GM12878 (cell line): ENCODE data around the gene SMARCB1. TPM values are rescaled to one million over a fixed set of nuclear protein-coding genes. Genes with fewer than 3 reads are reported as not detected.

ENCODE experiments used
- ATAC-seq: fragments of 200-7000 bp; cut with Tn5 transposase; 3 replicates; pipeline ENCODE4 v1.9.1; 2020; ENCODE audit warnings: mild to moderate bottlenecking, moderate library complexity
- BruUV-seq: library from RNA; stranded (reverse); fragments of 400-500 nt; replicated peaks from 2 replicates; lab custom pipeline; 2021; lab: Mats Ljungman, UMichigan
- CTCF ChIA-PET: fragments of 300-600 bp; sonication (Branson Sonifier 250); formaldehyde crosslinking; extraction: SDS; loops from one replicate; lab custom pipeline; 2021; ENCODE audit warnings: inconsistent platforms; lab: Yijun Ruan, JAX
- POLR2A ChIA-PET: fragments of 350-600 bp; formaldehyde crosslinking; extraction: SDS; loops from one replicate; lab custom pipeline; 2021; ENCODE audit warnings: inconsistent platforms; lab: Charles Lee
- RAD21 ChIA-PET: fragments of 300-600 bp; sonication (Branson Sonifier 250); formaldehyde crosslinking; loops from one replicate; lab custom pipeline; 2023; ENCODE audit warnings: antibody characterized with exemption; ENCODE audit not compliant: unreplicated experiment; lab: Charles Lee
- SMC1A ChIA-PET: fragments of 300-600 bp; sonication (Branson Sonifier 250); formaldehyde crosslinking; loops from one replicate; lab custom pipeline; 2023; ENCODE audit not compliant: unreplicated experiment, uncharacterized antibody; lab: Charles Lee
- DNase-seq: peaks from one replicate; pipeline ENCODE4 v3.0.0-alpha.2; 2011; ENCODE audit warnings: low read depth, low spot score
- FAIRE-seq: peaks from 3 replicates; lab custom pipeline; 2011; peaks lifted over from hg19 to GRCh38; lab: Jason Lieb, UNC
- H2AFZ ChIP-seq: 2 replicates; pipeline ENCODE4 v1.6.0; 2011; ENCODE audit warnings: low read depth, low read length, control low read depth; ENCODE audit not compliant: control insufficient read depth
- H3K27ac ChIP-seq: 2 replicates; pipeline ENCODE4 v1.5.1; 2011; ENCODE audit warnings: control low read depth; ENCODE audit not compliant: control insufficient read depth, insufficient read depth
- H3K27me3 ChIP-seq, 2 experiments: replicated peaks in 1 of 2; 2 replicates each; pipeline versions ENCODE4 v1.6.0 to v1.6.1; 2011; ENCODE audit warnings: low read length in 1 of 2; ENCODE audit not compliant: control insufficient read depth in 2 of 2, insufficient read depth in 2 of 2
- H3K36me3 ChIP-seq, 2 experiments: 2 replicates each; pipeline ENCODE4 v1.5.1; 2011; ENCODE audit warnings: low read length in 1 of 2; ENCODE audit not compliant: control insufficient read depth in 2 of 2, insufficient read depth in 2 of 2
- H3K4me1 ChIP-seq: 2 replicates; pipeline ENCODE4 v1.6.1; 2011; ENCODE audit warnings: mild to moderate bottlenecking, low read length, moderate library complexity, mixed read lengths; ENCODE audit not compliant: control insufficient read depth, insufficient read depth
- H3K4me2 ChIP-seq: 2 replicates; pipeline ENCODE4 v1.6.0; 2011; ENCODE audit warnings: control low read depth; ENCODE audit not compliant: control insufficient read depth, insufficient read depth
- H3K4me3 ChIP-seq: fragments of 200-600 bp; sonication (generic); 2 replicates; pipeline ENCODE4 v1.5.1; 2016
- H3K79me2 ChIP-seq: 2 replicates; pipeline ENCODE4 v1.6.0; 2011; ENCODE audit warnings: low read length; ENCODE audit not compliant: control insufficient read depth, insufficient read depth
- H3K9ac ChIP-seq: 2 replicates; pipeline ENCODE4 v1.8.0; 2011; ENCODE audit warnings: low read length, control low read depth, mixed read lengths; ENCODE audit not compliant: control insufficient read depth, insufficient read depth
- H3K9me3 ChIP-seq: replicated peaks from 3 replicates; pipeline ENCODE4 v1.5.1; 2011; ENCODE audit warnings: mild to moderate bottlenecking, low read length; ENCODE audit not compliant: control insufficient read depth, insufficient read depth
- H4K20me1 ChIP-seq: 2 replicates; pipeline ENCODE4 v1.6.0; 2011; ENCODE audit not compliant: control insufficient read depth, insufficient read depth
- ATF7 ChIP-seq: fragments of 450-650 bp; IDR thresholded peaks from 2 replicates; pipeline ENCODE4 v1.6.1; 2016; ENCODE audit warnings: low read depth, mild to moderate bottlenecking
- BACH1 ChIP-seq: fragments of 450-650 bp; IDR thresholded peaks from 2 replicates; pipeline ENCODE4 v1.6.1; 2017; ENCODE audit warnings: mild to moderate bottlenecking, borderline replicate concordance
- BHLHE40 ChIP-seq, 2 experiments: fragments of 450-650 bp in 1 of 2; IDR thresholded peaks; 2 replicates each; pipeline ENCODE4 v1.6.1; 2011 to 2017; ENCODE audit warnings: low read depth in 2 of 2, borderline replicate concordance in 1 of 2, improper control_type of control experiment in 1 of 2, low read length in 1 of 2, mild to moderate bottlenecking in 1 of 2
- BMI1 ChIP-seq: fragments of 450-650 bp; IDR thresholded peaks from 2 replicates; pipeline ENCODE4 v1.6.1; 2016; ENCODE audit warnings: mild to moderate bottlenecking, moderate library complexity, borderline replicate concordance
- CHD2 ChIP-seq: IDR thresholded peaks from 2 replicates; pipeline ENCODE4 v1.6.1; 2011; ENCODE audit warnings: low read depth, low read length, improper control_type of control experiment, borderline replicate concordance
- CHD4 ChIP-seq: fragments of 200-600 bp; sonication (generic); IDR thresholded peaks from 2 replicates; pipeline ENCODE4 v1.6.1; 2016; ENCODE audit warnings: mild to moderate bottlenecking
- E2F4 ChIP-seq: IDR thresholded peaks from 2 replicates; pipeline ENCODE4 v1.6.1; 2012; ENCODE audit warnings: low read depth, low read length, improper control_type of control experiment
- EGR1 ChIP-seq, 2 experiments: IDR thresholded peaks; 1 replicate in 1 of 2; 2 replicates in 1 of 2; pipeline ENCODE4 v1.6.1; 2011 to 2012; ENCODE audit warnings: low read depth in 2 of 2, low read length in 2 of 2, borderline replicate concordance in 1 of 2, mild to moderate bottlenecking in 1 of 2, moderate library complexity in 1 of 2
- HCFC1 ChIP-seq: fragments of 150-350 bp; IDR thresholded peaks from 2 replicates; pipeline ENCODE4 v1.6.1; 2014; ENCODE audit warnings: low read length
- IKZF1 ChIP-seq: fragments of 450-650 bp; conservative IDR thresholded peaks from 2 replicates; pipeline ENCODE4 v1.6.1; 2017; ENCODE audit warnings: antibody characterized with exemption, mild to moderate bottlenecking
- IKZF2 ChIP-seq, 2 experiments: fragments of 450-650 bp; IDR thresholded peaks; 2 replicates each; pipeline ENCODE4 v1.6.1; 2017; ENCODE audit warnings: mild to moderate bottlenecking in 2 of 2, moderate library complexity in 2 of 2
- LARP7 ChIP-seq: fragments of 450-650 bp; IDR thresholded peaks from 2 replicates; pipeline ENCODE4 v1.6.1; 2017; ENCODE audit warnings: mild to moderate bottlenecking
- NBN ChIP-seq: fragments of 450-650 bp; IDR thresholded peaks from 2 replicates; pipeline ENCODE4 v1.6.1; 2016
- RAD21 ChIP-seq: IDR thresholded peaks from 2 replicates; pipeline ENCODE4 v1.6.1; 2011; ENCODE audit warnings: mild to moderate bottlenecking, low read depth, low read length, moderate library complexity; ENCODE audit not compliant: insufficient read depth
- RB1 ChIP-seq: fragments of 450-650 bp; formaldehyde crosslinking; IDR thresholded peaks from 2 replicates; pipeline ENCODE4 v1.6.1; 2017; ENCODE audit warnings: mild to moderate bottlenecking, borderline replicate concordance
- RELA ChIP-seq: fragments of 450-650 bp; IDR thresholded peaks from 2 replicates; pipeline ENCODE4 v1.8.0; 2014; ENCODE audit warnings: borderline replicate concordance; ENCODE audit not compliant: partially characterized antibody
- RUNX3 ChIP-seq: IDR thresholded peaks from 2 replicates; pipeline ENCODE4 v1.6.1; 2012; ENCODE audit warnings: low read length, inconsistent platforms
- SMC3 ChIP-seq: IDR thresholded peaks from 2 replicates; pipeline ENCODE4 v1.6.1; 2011; ENCODE audit warnings: low read length, improper control_type of control experiment, borderline replicate concordance
- WRNIP1 ChIP-seq: IDR thresholded peaks from 2 replicates; pipeline ENCODE4 v1.6.1; 2011; ENCODE audit warnings: low read depth, low read length, improper control_type of control experiment, borderline replicate concordance
- WGBS: methylation state at CpG from one replicate; pipeline ENCODE4 v1.1.6; 2016; ENCODE audit warnings: low lambda C conversion rate; ENCODE audit not compliant: insufficient replicate concordance, insufficient coverage; ENCODE audit errors: missing lambda C conversion rate; 5-methylcytosine and 5-hydroxymethylcytosine counted together
- in situ Hi-C: fragments of 300-500 bp; cut with MboI; formaldehyde crosslinking; loops from 9 replicates; pipeline ENCODE4 v1.14.3; 2018; ENCODE audit warnings: mixed read lengths
- intact Hi-C: fragments of 100-400 bp; cut with micrococcal nuclease; formaldehyde crosslinking; loops from one replicate; pipeline ENCODE4 v1.14.2; 2022; ENCODE audit not compliant: unreplicated experiment
- polyA plus RNA-seq, 11 experiments: library from polyadenylated mRNA; depleted of rRNA in 4 of 11; unstranded in 6 of 11; stranded (reverse) in 5 of 11; fragments of >200 nt; fragmentation: Nextera tagmentation in 4 of 11; fragmentation: Illumina TruSeq in 1 of 11; extraction: Ambion mirVana in 4 of 11; extraction: Trizol in 1 of 11; gene quantifications; 1 replicate in 1 of 11; 2 replicates in 10 of 11; pipeline versions ENCODE4 v1.2.1 to v1.2.3, GENCODE V29; 2011 to 2016; ENCODE audit warnings: inconsistent platforms in 2 of 11, missing spikeins in 2 of 11, low read depth in 1 of 11
- total RNA-seq, 4 experiments: library from RNA; depleted of rRNA in 3 of 4; stranded (reverse); fragments of >200 nt in 3 of 4; fragmentation: Illumina TruSeq in 1 of 4; extraction: Trizol in 1 of 4; gene quantifications; 2 replicates each; pipeline versions ENCODE4 v1.2.1 to v1.2.3, GENCODE V29; 2013 to 2021
- TF ChIP-seq, protein P1 (sequence below), 3 experiments: IDR thresholded peaks in 2 of 3; conservative IDR thresholded peaks in 1 of 3; 2 replicates each; pipeline ENCODE4 v1.5.1; 2011; ENCODE audit warnings: low read depth in 3 of 3, low read length in 3 of 3, mild to moderate bottlenecking in 3 of 3, control low read depth in 2 of 3, moderate library complexity in 2 of 3, inconsistent platforms in 1 of 3, mixed read lengths in 1 of 3; ENCODE audit not compliant: control insufficient read depth in 2 of 3, insufficient read depth in 1 of 3; ENCODE audit errors: extremely low read depth in 1 of 3

The SMARCB1 gene
- total and polyA plus RNA-seq, 10 of the 15 experiments (the other 5 are each of a cell fraction or from before 2014, with no cell fraction given): 9.1 to 215 (median 183) TPM

DNA sequence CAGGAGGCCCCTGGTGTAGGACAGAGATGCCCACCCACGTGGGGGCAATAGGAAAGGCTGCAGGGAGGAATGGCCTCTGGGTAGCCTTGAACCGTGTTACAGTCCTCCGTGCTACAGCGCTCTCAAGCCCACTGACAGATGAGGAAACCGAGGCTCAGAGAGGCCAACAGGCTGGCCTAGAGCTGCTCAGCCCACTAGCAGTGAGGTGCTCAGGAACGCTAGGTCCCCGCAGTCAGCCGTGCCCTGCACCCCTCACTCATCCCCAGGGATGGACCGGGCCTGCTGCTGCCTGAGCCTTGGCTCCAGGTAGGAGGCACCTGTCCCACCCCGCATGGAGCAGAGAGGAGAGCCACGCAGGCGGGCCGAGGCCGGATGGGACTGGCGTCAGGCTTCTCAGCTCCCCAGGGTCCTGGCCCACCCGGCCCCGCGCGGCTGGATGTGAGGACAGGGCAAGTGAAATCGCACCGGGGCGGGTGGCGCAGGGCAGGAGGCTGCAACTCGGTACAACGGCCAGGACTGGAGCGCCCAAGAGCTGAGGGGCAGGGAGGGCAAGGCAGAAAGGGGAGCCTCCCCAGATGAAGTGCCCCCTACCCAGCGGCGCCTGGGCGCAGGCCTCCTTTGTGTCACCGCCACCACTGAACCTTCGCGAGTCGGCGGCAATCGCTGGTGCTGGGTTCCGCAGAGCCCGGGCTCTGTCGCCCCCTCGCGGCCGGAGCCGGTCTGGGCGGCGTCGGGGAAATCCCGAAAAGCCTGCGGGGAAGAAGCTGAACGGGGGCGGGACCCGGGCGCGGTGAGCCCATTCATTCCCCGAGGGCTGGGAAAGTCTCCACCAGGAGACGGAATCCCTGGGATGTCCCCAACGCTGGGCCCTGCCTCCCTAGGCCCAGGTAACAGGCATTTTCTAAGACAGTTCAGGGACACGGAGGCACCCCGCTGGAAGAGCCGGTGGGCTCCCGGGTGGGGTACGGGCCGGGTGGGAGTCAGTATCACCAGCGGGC is 62.5 kb downstream of the SMARCB1 start:
- SMC1A ChIA-PET: interaction anchor here (0.7 to 3.6 kb wide), 11 partner anchors 8 to 131 kb away, joined by 3 to 23 read pairs (median 4); partner anchors contain the start of genes CHCHD10, MIF and SLC2A11
- BruUV-seq: no TSS peak
- no peak for DNase-seq
- H3K9ac ChIP-seq: no peak overlapping the region
- H3K4me3 ChIP-seq: peak overlapping the region; percentile 60; the same call in 1 of the 2 replicates
- H3K9me3 ChIP-seq: no peaks in the 10 kb centered on the region
- H2AFZ ChIP-seq: peak overlapping the region; percentile 74
- peak; percentile 47 for FAIRE-seq
- CTCF ChIA-PET: interaction anchor here (0.6 to 9.7 kb wide), 20 partner anchors 9 to 310 kb away, joined by 3 to 197 read pairs (median 5); partner anchors contain the start of genes CHCHD10, MIF and SLC2A11
- intact Hi-C loops: loop anchor here (1.0 to 5.0 kb wide), 3 partner anchors 81 to 307 kb away; no protein-coding TSS in a partner anchor
- WGBS: 25% methylated on average over 61 of the region's 62 CpGs
- peaks cover 60% of the 10 kb centered on the region for H3K4me1 ChIP-seq
- ATAC-seq: peak; percentile 87
- H3K79me2 ChIP-seq: no peaks in the 10 kb centered on the region
- H3K36me3 ChIP-seq: no peaks in the 10 kb centered on the region
- POLR2A ChIA-PET: no interaction called here
- H4K20me1 ChIP-seq: no peaks in the 10 kb centered on the region
- peak overlapping the region; percentile 95 for H3K4me2 ChIP-seq
- no peak overlapping the region for H3K27ac ChIP-seq
- RAD21 ChIA-PET: interaction anchor here (0.7 to 5.1 kb wide), 13 partner anchors 8 to 305 kb away, joined by 3 to 38 read pairs (median 4); partner anchors contain the start of genes MIF, MMP11 and SLC2A11
- H3K27me3 ChIP-seq: no peaks in the 10 kb centered on the region
- in situ Hi-C loops: loop anchor here (5.0 kb wide), 2 partner anchors 222 to 302 kb away; no protein-coding TSS in a partner anchor
- TF ChIP-seq WRNIP1 (no peak), EGR1 (IDR thresholded peaks at IDR 0.05; ENCODE audit: borderline replicate concordance in 1 of 2, low read depth in 2 of 2, low read length in 2 of 2) (peak in 1 of 2 experiments; percentile 73; a peak in 2 of 3 replicates), ATF7 (no peak), E2F4 (no peak), LARP7 (peak; percentile 62), IKZF2 (IDR thresholded peaks at IDR 0.05) (peak in 1 of 2 experiments; percentile 50; a peak in 1 of 4 replicates), HCFC1 (0 out of 2 replicates have a peak, but pooled peaks have one; percentile 31), RAD21 (peak; percentile 99), RUNX3 (peak; percentile 41), NBN (0 out of 2 replicates have a peak, but pooled peaks have one; percentile 32), BHLHE40 (IDR thresholded peaks at IDR 0.05; ENCODE audit: borderline replicate concordance in 1 of 2, low read depth in 2 of 2, low read length in 1 of 2) (0 out of 4 replicates have a peak, but pooled peaks of 1 of the 2 experiments have one; percentile 27), BACH1 (0 out of 2 replicates have a peak, but pooled peaks have one; percentile 40), RB1 (peak; percentile 51; the same call in 1 of the 2 replicates), SMC3 (peak; percentile 93), CHD2 (peak; percentile 29; the same call in 1 of the 2 replicates), RELA (peak; percentile 80), IKZF1 (peak; percentile 66), CHD4 (no peak), BMI1 (no peak)
- TF ChIP-seq, protein P1, sequence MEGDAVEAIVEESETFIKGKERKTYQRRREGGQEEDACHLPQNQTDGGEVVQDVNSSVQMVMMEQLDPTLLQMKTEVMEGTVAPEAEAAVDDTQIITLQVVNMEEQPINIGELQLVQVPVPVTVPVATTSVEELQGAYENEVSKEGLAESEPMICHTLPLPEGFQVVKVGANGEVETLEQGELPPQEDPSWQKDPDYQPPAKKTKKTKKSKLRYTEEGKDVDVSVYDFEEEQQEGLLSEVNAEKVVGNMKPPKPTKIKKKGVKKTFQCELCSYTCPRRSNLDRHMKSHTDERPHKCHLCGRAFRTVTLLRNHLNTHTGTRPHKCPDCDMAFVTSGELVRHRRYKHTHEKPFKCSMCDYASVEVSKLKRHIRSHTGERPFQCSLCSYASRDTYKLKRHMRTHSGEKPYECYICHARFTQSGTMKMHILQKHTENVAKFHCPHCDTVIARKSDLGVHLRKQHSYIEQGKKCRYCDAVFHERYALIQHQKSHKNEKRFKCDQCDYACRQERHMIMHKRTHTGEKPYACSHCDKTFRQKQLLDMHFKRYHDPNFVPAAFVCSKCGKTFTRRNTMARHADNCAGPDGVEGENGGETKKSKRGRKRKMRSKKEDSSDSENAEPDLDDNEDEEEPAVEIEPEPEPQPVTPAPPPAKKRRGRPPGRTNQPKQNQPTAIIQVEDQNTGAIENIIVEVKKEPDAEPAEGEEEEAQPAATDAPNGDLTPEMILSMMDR (IDR thresholded peaks at IDR 0.05 in 2 of 3, conservative IDR thresholded peaks at IDR 0.05 in 1 of 3; ENCODE audit: control insufficient read depth in 2 of 3, extremely low read depth in 1 of 3, insufficient read depth in 1 of 3, low read depth in 3 of 3, low read length in 3 of 3): peak; percentile 94 to 98 (median 97); a peak in 5 of 6 replicates
